Measurements from ENCODE around the gene RPS6KA1.
A peak's percentile ranks its signal among the peaks of the same experiment; 100 is the strongest.

Gene RPS6KA1

GRCh38 chr1:26553942-26554682 is 24.6 kb downstream of the RPS6KA1 start:
- Histone ChIP-seq H3K36me3 (ENCODE audit: control insufficient read depth, insufficient read depth, low read length) (peaks cover 45% of the 10 kb centered on the region), H3K4me3 (ENCODE audit: extremely low read depth, insufficient read depth, low read length, poor library complexity, severe bottlenecking) (no peak overlapping the region), H3K4me1 (ENCODE audit: control insufficient read depth, insufficient read depth, low read length, poor library complexity, severe bottlenecking) (peaks cover 16% of the 10 kb centered on the region), H3K27ac (ENCODE audit: low read depth, low read length, severe bottlenecking) (no peak overlapping the region), H3K9me3 (ENCODE audit: control insufficient read depth, low read length) (no peaks in the 10 kb centered on the region)
- 94 to 96% methylated on average over 11 to 14 of the region's 14 CpGs for WGBS, 2 experiments (ENCODE audit: insufficient coverage in 2 of 2)

GRCh38 chr1:26554781-26555180 is 25.2 kb downstream of the RPS6KA1 start:
- H3K9me3 ChIP-seq (ENCODE audit: control insufficient read depth, low read length), result no peaks in the 10 kb centered on the region
- H3K4me1 ChIP-seq (ENCODE audit: control insufficient read depth, insufficient read depth, low read length, poor library complexity, severe bottlenecking), result peaks cover 16% of the 10 kb centered on the region
- H3K4me3 ChIP-seq (ENCODE audit: extremely low read depth, insufficient read depth, low read length, poor library complexity, severe bottlenecking), result no peak overlapping the region
- 95 to 98% methylated on average over 6 to 7 of the region's 10 CpGs for WGBS, 2 experiments (ENCODE audit: insufficient coverage in 2 of 2)
- no peak overlapping the region for H3K27ac ChIP-seq (ENCODE audit: low read depth, low read length, severe bottlenecking)
- H3K36me3 ChIP-seq (ENCODE audit: control insufficient read depth, insufficient read depth, low read length), result peaks cover 47% of the 10 kb centered on the region

- no peak overlapping the region for H3K4me3 ChIP-seq (ENCODE audit: extremely low read depth, insufficient read depth, low read length, poor library complexity, severe bottlenecking)
- 80 to 90% methylated on average over 7 to 8 of the region's 11 CpGs for WGBS, 2 experiments (ENCODE audit: insufficient coverage in 2 of 2)
- peaks cover 16% of the 10 kb centered on the region for H3K4me1 ChIP-seq (ENCODE audit: control insufficient read depth, insufficient read depth, low read length, poor library complexity, severe bottlenecking)
- peak overlapping the region; percentile 63 for H3K27ac ChIP-seq (ENCODE audit: low read depth, low read length, severe bottlenecking)
- H3K9me3 ChIP-seq (ENCODE audit: control insufficient read depth, low read length), result no peaks in the 10 kb centered on the region
- H3K36me3 ChIP-seq (ENCODE audit: control insufficient read depth, insufficient read depth, low read length), result peaks cover 52% of the 10 kb centered on the region
Measured at GRCh38 chr1:26555550-26555981, 26.0 kb downstream of the RPS6KA1 start.

DNA sequence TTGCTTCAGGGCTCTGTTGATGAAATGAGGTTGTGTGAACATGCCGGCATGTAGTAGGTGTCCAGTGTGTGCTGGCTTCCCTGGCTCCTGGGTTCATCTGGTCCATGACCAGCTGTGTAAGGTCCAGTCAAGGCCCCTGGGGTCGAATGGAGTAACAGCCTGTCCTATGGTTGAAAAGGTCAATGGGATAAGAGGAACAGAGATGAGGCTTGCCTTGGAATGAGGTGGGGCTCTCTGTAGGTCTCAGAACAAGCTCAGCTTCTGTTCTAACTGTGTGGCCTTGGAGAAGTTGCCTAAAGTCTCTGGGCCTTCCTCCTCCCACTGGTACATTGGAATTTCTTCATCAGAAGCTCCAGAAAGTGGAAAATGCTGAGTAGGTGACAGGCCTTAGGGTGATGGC is 26.6 kb downstream of the RPS6KA1 start:
- Histone ChIP-seq H3K4me1 (ENCODE audit: control insufficient read depth, insufficient read depth, low read length, poor library complexity, severe bottlenecking) (peaks cover 16% of the 10 kb centered on the region), H3K4me3 (ENCODE audit: extremely low read depth, insufficient read depth, low read length, poor library complexity, severe bottlenecking) (no peak overlapping the region)
- WGBS, 2 experiments (ENCODE audit: insufficient coverage in 2 of 2), result 75 to 83% methylated on average over 1 to 2 of the region's 2 CpGs

GRCh38 chr1:26557008-26557407 is 27.4 kb downstream of the RPS6KA1 start:
- no peaks in the 10 kb centered on the region for H3K9me3 ChIP-seq (ENCODE audit: control insufficient read depth, low read length)
- WGBS, 2 experiments (ENCODE audit: insufficient coverage in 2 of 2), result 93 to 97% methylated on average over 7 to 11 of the region's 14 CpGs
- peaks cover 16% of the 10 kb centered on the region for H3K4me1 ChIP-seq (ENCODE audit: control insufficient read depth, insufficient read depth, low read length, poor library complexity, severe bottlenecking)
- H3K27ac ChIP-seq (ENCODE audit: low read depth, low read length, severe bottlenecking), result no peak overlapping the region
- peaks cover 52% of the 10 kb centered on the region for H3K36me3 ChIP-seq (ENCODE audit: control insufficient read depth, insufficient read depth, low read length)
- H3K4me3 ChIP-seq (ENCODE audit: extremely low read depth, insufficient read depth, low read length, poor library complexity, severe bottlenecking), result no peak overlapping the region

More for the DNA sequence above, 26.6 kb downstream of the RPS6KA1 start:
- Histone ChIP-seq H3K36me3 (ENCODE audit: control insufficient read depth, insufficient read depth, low read length) (peaks cover 56% of the 10 kb centered on the region), H3K9me3 (ENCODE audit: control insufficient read depth, low read length) (no peaks in the 10 kb centered on the region), H3K27ac (ENCODE audit: low read depth, low read length, severe bottlenecking) (no peak overlapping the region)

GRCh38 chr1:26558685-26559048 is 29.1 kb downstream of the RPS6KA1 start:
- Histone ChIP-seq H3K9me3 (ENCODE audit: control insufficient read depth, low read length) (no peaks in the 10 kb centered on the region), H3K36me3 (ENCODE audit: control insufficient read depth, insufficient read depth, low read length) (peaks cover 54% of the 10 kb centered on the region), H3K4me1 (ENCODE audit: control insufficient read depth, insufficient read depth, low read length, poor library complexity, severe bottlenecking) (peaks cover 16% of the 10 kb centered on the region), H3K27ac (ENCODE audit: low read depth, low read length, severe bottlenecking) (no peak overlapping the region), H3K4me3 (ENCODE audit: extremely low read depth, insufficient read depth, low read length, poor library complexity, severe bottlenecking) (no peak overlapping the region)
- WGBS, 2 experiments (ENCODE audit: insufficient coverage in 2 of 2), result 94 to 97% methylated on average over 9 of the region's 13 CpGs

DNA sequence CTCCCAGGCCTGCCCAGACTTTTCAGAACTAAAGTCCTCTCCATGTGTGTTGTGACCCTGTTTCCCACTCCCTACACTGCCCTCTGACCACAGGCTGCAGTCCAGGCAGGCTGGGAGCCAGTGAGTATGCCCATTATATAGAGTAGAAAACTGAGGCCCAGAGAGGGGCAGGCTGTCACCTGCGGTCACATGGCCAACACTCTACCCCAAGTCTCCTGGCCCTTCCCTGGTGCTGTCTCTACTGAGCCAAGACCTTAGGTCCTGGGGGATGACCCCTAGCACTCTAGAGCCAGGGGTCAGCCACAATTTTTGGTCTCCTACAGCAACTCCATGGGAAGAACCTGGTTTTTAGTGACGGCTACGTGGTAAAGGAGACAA is 30.8 kb downstream of the RPS6KA1 start:
- Histone ChIP-seq H3K4me1 (ENCODE audit: control insufficient read depth, insufficient read depth, low read length, poor library complexity, severe bottlenecking) (peaks cover 9% of the 10 kb centered on the region), H3K36me3 (ENCODE audit: control insufficient read depth, insufficient read depth, low read length) (peaks cover 38% of the 10 kb centered on the region), H3K9me3 (ENCODE audit: control insufficient read depth, low read length) (no peaks in the 10 kb centered on the region), H3K27ac (ENCODE audit: low read depth, low read length, severe bottlenecking) (no peak overlapping the region), H3K4me3 (ENCODE audit: extremely low read depth, insufficient read depth, low read length, poor library complexity, severe bottlenecking) (no peak overlapping the region)
- WGBS, 2 experiments (ENCODE audit: insufficient coverage in 2 of 2), result 95 to 100% methylated on average over 2 to 3 of the region's 3 CpGs

DNA sequence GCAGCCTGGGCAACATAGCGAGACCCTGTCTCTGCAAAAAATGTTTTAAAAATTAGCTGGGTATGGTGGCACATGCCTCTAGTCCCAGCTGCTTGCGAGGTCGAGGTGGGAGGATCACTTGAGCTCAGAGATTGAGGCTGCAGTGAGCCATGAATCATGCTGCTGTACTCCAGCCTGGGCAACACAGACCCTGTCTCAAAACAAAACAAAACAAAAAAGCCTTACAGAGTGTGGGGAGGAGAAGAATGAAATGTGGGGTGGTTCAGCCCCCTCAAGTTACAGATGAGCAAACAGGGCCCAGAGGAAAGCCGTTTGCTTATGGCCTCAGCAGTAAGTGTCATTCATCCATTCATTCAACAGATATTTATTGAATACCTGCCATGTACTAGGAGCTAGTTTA is 40.7 kb downstream of the RPS6KA1 start:
- Histone ChIP-seq H3K9me3 (ENCODE audit: control insufficient read depth, low read length) (no peaks in the 10 kb centered on the region), H3K4me1 (ENCODE audit: control insufficient read depth, insufficient read depth, low read length, poor library complexity, severe bottlenecking) (no peaks in the 10 kb centered on the region), H3K36me3 (ENCODE audit: control insufficient read depth, insufficient read depth, low read length) (peaks cover 44% of the 10 kb centered on the region), H3K4me3 (ENCODE audit: extremely low read depth, insufficient read depth, low read length, poor library complexity, severe bottlenecking) (no peak overlapping the region), H3K27ac (ENCODE audit: low read depth, low read length, severe bottlenecking) (no peak overlapping the region)
- WGBS, 2 experiments (ENCODE audit: insufficient coverage in 2 of 2), result 86 to 92% methylated on average over 2 to 3 of the region's 4 CpGs

GRCh38 chr1:26571381-26571780 is 41.8 kb downstream of the RPS6KA1 start:
- no peaks in the 10 kb centered on the region for H3K9me3 ChIP-seq (ENCODE audit: control insufficient read depth, low read length)
- 91 to 97% methylated on average over 7 to 8 of the region's 8 CpGs for WGBS, 2 experiments (ENCODE audit: insufficient coverage in 2 of 2)
- H3K4me3 ChIP-seq (ENCODE audit: extremely low read depth, insufficient read depth, low read length, poor library complexity, severe bottlenecking), result no peak overlapping the region
- peaks cover 44% of the 10 kb centered on the region for H3K36me3 ChIP-seq (ENCODE audit: control insufficient read depth, insufficient read depth, low read length)
- H3K27ac ChIP-seq (ENCODE audit: low read depth, low read length, severe bottlenecking), result no peak overlapping the region
- H3K4me1 ChIP-seq (ENCODE audit: control insufficient read depth, insufficient read depth, low read length, poor library complexity, severe bottlenecking), result no peaks in the 10 kb centered on the region

DNA sequence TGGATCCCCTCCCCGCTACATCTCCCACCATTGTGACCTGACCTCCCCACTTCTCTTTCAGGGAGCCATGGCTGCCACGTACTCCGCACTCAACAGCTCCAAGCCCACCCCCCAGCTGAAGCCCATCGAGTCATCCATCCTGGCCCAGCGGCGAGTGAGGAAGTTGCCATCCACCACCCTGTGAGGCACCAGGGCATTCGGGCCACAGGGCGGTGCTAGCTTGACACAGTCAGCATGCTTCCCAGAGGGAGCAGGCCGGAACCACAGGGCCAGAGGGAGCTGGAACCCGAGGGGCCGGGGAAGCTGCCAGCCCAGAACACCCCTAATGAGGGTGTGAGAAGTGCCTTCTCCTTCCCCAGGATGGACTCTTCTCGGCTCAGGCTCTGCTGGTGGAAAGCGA is 44.5 kb downstream of the RPS6KA1 start:
- Histone ChIP-seq H3K36me3 (ENCODE audit: control insufficient read depth, insufficient read depth, low read length) (peaks cover 39% of the 10 kb centered on the region), H3K27ac (ENCODE audit: low read depth, low read length, severe bottlenecking) (no peak overlapping the region), H3K4me1 (ENCODE audit: control insufficient read depth, insufficient read depth, low read length, poor library complexity, severe bottlenecking) (no peaks in the 10 kb centered on the region), H3K4me3 (ENCODE audit: extremely low read depth, insufficient read depth, low read length, poor library complexity, severe bottlenecking) (no peak overlapping the region), H3K9me3 (ENCODE audit: control insufficient read depth, low read length) (no peaks in the 10 kb centered on the region)
- WGBS, 2 experiments (ENCODE audit: insufficient coverage in 2 of 2), result 95 to 99% methylated on average over 9 to 12 of the region's 13 CpGs

- 92 to 98% methylated on average over 4 to 5 of the region's 6 CpGs for WGBS, 2 experiments (ENCODE audit: insufficient coverage in 2 of 2)
Measured at GRCh38 chr1:26574719-26575251, 45.2 kb downstream of the RPS6KA1 start.

More at GRCh38 chr1:26574719-26575251, 45.2 kb downstream of the RPS6KA1 start:
- Histone ChIP-seq H3K4me1 (ENCODE audit: control insufficient read depth, insufficient read depth, low read length, poor library complexity, severe bottlenecking) (no peaks in the 10 kb centered on the region), H3K9me3 (ENCODE audit: control insufficient read depth, low read length) (no peaks in the 10 kb centered on the region), H3K27ac (ENCODE audit: low read depth, low read length, severe bottlenecking) (no peak overlapping the region), H3K36me3 (ENCODE audit: control insufficient read depth, insufficient read depth, low read length) (peaks cover 33% of the 10 kb centered on the region), H3K4me3 (ENCODE audit: extremely low read depth, insufficient read depth, low read length, poor library complexity, severe bottlenecking) (no peak overlapping the region)
